Measurements from ENCODE around the gene ZNF831.
A peak's percentile ranks its signal among the peaks of the same experiment; 100 is the strongest.

ZNF831 gene

GRCh38 chr20:59182401-59183044, 18.9 kb downstream of the ZNF831 start:
- DNase-seq, result no peak

DNA sequence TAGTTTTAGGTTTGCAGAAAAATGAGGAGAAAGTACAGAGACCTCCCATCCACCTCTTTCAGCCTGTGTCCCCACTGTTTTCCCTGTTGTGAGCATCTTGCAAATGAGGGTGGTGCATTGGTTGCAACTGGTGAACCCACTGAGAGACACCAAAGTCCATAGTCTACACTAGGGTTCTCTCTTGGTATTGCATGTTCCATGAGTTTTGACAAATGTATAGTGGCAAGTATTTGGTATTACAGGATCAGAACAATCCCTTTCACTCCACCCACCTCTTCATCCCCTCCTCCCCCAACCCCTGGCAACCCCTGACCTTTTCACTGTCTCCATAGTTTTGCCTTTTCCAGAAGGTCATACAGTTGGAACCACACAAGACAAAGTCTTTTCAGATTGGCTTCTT, 20.1 kb downstream of the ZNF831 start:
- no peak for DNase-seq

DNA sequence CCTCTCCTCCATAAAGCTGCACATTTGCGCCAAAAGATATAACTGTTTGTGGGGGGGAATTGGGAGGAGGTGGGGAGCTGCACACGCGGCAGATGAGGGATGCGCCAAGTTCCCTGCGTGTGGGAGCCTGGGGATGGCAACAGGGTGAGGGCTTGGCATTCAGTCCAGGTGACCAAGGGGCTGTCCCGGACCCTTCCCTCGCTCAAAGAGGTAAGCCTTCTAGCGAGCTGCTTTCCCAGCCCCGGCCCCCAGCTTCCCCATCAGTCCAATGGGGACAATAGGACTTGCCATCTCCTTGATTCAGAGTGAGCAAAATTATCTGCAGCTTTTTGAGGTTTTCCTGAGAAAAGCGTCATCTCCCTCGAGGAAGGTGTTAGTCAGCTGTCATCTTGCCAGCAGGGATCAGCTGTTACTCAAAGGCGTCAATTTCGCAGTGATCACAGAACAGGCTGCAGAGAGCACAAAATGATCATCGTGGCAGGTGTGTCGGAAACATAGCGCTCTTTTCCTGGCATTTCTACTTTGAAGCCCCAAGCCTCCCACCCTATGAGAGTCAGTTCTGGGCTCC, 21.3 kb downstream of the ZNF831 start:
- no peak for DNase-seq

GRCh38 chr20:59185809-59186208, 22.2 kb downstream of the ZNF831 start:
- DNase-seq, result no peak

DNA sequence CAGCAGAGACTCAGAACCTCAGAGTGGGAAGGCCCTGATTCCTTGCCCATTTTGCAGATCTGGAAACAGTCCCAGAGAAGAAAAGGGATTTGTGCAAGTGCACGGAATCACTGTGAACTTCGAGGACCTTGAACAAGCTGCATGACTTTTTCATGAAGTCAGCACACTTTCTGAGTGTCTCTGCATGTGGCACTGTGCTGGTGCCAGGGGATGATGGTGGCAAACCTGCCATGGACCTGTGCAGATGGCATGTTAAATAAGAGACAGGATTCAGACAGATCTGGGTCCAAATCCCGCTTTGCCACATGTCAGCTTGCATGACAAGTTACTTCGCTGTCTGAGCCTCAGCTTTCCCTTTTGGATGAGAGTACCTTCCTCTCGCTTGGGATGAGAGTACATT, 26.8 kb downstream of the ZNF831 start:
- DNase-seq, result no peak

DNA sequence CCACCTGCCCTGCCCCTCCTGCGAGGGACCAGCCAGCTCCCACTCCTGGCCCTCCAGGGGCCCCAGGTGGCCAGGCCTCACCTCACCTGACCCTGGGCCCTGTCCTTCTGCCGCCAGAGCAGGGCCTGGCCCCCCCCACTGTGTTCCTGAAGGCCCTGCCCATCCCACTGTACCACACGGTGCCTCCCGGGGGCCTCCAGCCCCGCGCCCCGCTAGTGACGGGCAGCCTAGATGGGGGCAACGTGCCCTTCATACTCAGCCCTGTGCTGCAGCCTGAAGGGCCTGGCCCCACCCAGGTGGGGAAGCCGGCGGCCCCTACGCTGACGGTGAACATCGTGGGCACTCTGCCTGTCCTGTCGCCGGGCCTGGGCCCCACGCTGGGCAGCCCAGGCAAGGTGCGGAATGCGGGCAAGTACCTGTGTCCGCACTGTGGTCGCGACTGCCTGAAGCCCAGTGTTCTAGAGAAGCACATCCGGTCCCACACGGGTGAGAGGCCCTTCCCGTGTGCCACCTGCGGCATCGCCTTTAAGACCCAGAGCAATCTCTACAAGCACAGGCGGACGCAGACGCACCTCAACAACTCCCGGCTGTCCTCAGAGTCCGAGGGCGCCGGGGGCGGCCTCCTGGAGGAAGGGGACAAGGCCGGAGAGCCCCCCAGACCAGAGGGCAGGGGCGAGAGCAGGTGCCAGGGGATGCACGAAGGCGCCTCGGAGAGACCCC, 27.6 kb downstream of the ZNF831 start:
- no peak for DNase-seq

GRCh38 chr20:59191756-59192532, 28.3 kb downstream of the ZNF831 start:
- no peak for DNase-seq

DNA sequence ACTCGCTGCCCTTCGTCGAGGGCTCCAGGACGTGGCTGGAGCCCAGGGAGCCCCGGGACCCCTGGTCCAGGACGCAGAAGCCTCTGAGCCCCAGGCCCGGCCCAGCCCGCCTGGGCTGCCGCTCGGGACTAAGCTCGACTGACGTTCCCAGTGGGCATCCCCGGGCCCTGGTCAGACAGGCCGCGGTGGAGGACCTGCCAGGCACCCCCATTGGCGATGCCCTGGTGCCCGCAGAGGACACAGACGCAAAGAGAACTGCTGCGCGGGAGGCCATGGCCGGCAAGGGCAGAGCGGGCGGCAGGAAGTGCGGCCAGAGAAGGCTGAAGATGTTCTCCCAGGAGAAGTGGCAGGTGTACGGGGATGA, 28.9 kb downstream of the ZNF831 start:
- DNase-seq, result no peak

DNA sequence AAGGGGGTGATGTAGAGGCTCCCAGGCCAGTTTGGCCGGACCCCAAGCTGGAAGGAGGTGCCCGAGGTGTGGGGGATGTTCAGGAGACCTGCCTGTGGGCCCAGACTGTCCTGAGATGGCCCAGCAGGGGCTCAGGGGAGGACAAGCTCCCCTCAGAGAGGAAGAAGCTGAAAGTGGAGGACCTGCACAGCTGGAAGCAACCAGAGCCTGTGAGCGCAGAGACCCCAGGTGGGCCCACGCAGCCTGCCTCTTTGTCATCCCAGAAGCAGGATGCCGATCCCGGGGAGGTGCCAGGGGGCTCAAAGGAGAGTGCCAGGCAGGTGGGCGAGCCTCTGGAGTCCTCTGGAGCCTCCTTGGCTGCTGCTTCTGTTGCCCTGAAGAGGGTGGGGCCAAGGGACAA, 29.7 kb downstream of the ZNF831 start:
- DNase-seq, result no peak

DNA sequence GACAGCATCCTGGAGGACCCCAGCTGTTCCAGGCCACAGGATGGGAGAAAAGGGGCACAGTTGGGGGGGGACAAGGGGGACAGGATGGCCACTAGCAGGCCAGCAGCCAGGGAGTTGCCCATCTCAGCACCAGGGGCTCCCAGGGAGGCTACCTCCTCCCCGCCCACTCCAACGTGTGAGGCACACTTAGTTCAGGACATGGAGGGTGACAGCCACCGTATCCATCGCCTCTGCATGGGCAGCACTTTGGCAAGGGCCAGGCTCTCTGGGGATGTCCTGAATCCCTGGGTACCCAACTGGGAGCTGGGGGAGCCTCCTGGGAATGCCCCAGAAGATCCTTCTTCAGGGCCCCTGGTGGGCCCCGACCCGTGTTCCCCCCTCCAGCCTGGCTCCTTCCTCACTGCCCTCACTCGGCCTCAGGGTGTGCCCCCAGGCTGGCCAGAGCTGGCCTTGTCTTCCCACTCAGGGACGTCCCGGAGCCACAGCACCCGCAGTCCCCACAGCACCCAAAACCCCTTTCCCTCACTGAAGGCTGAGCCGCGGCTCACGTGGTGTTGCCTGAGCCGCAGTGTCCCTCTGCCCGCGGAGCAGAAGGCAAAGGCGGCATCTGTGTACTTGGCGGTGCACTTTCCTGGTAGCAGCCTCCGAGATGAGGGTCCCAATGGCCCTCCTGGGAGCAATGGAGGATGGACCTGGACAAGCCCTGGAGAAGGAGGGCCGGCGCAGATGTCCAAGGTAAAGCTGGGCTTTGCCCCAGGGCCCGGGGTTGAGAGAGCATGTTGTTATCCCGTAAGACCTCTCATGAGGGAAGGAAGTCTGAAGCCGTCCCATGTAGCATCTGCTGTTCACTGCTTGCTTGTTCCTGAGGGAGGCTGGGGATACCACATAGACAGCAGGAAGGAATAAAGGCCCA, 30.7 kb downstream of the ZNF831 start:
- no peak for DNase-seq

DNA sequence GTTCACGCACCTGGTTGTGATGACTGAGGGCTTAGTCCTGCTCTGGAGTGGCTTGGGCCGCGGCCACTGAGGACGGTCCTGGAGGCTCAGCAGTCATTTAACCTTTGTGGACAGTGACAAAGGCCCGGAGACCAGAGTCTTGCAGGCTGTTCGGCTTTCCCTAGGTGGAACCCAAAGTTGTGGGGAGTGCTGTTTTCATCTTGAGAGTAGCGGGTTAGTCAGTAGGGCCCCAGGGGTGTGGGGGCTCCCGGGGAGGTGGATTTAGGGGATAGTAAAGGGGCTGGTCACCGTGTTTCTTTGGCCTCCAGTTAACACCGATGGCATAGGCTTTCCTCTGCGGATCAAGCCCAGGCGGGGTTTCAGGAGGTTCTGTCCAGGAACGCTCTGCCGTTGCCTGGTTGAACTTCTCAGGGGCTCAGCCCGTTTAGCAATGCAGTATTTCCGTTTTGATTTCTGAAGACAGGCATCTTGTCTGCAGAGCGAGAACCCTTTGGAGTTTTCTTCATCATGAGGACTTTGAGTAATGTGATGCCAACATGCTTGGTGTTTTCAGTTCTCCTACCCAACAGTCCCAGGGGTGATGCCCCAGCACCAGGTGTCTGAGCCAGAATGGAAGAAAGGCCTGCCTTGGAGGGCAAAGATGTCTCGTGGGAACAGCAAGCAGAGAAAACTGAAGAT, 31.8 kb downstream of the ZNF831 start:
- DNase-seq, result no peak

DNA sequence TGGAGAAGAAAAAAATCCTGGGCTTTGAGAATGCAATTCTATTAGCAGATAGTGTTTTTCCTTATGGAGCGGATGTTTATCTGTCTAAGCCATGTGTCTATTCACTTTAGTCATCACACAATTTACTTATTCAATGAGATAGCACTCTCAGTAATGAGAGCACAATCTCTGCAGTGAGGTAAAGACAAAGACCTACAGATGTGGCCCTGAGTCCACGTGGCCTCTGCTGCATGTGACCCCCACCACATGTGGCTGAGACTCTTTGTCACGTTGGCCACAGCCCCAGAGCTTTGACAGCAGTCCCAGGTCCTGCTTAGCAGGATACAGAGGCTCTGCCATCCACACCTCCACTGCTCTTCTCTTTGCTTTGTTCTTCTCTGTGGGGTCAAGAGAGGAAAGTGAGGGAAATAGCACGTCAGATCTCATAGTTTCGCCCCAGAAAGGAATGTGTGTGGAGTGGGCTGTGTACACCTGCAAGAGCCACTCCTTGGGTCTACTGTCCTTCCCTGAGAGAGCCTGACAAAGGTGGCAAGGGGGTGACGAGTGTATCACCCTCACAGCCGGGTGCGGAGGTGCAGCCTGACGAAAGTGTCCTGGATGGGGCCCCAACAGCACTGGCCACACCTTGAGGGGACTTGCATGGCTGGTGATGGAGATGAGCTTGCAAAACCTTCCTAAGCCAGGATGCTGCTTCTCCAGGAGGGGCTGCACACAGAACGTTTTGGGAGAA, 40.7 kb downstream of the ZNF831 start:
- DNase-seq, result no peak

DNA sequence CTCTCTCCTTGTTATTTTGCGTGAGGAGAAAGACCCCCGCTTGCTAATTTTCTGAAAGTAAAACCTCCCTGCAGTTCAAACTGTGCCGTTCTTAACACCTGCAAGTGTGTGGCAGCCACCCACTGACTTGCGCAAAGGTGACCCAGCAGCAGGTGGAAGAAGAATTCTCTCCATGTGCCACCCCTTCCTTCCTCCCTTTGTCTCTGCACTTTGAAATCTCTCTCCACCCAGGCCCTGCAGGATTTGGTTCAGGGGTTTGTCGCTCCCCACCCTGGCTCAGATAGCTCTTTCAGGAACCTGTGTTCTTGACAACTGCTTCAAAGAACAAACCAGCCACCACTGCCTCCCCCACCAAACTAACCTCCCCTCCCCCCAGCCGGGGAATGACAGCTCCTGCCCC, 41.4 kb downstream of the ZNF831 start:
- DNase-seq, result no peak

DNA sequence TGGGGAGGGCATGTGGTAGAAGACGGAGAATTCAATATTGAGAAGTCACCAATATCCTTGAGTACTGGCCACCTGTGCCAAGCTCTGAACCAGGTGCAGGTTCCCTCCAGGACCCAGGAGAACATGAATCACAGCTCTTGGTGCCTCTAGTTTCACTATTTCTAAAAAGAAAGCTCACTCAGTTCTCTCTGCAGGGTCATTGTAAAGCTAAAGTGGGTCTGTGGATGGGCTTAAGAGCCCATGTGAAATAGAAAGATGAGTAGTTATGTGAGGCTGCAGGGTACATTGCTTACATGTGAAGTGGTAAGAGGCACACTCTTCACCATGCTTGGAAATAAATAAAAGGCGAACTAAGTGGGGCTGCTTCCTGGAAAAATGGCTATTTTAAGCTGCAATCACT, 43.6 kb downstream of the ZNF831 start:
- DNase-seq, result no peak

- peak; percentile 78 for DNase-seq
These were observed 44.2 kb downstream of the ZNF831 start for GRCh38 chr20:59207742-59208357.

DNA sequence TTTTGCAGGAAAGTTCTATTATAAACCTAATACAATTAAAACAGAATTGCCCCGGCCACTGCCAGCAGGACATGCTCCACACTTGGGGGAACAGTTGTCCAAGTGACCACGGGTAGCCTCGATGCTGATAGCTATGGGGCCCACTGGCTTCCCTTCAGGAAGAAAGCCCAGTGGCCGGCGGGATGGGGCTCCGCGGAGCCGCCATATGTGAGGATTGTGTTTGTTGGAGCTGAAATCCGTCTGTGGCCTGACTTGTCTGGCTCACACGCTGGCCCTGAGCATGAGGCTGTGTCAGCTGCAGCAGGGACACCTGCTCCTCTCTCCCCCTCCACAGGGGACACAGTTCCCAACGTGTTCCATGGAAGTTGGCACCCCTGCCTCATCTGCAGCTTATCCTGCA, 46.6 kb downstream of the ZNF831 start:
- DNase-seq, result no peak

DNA sequence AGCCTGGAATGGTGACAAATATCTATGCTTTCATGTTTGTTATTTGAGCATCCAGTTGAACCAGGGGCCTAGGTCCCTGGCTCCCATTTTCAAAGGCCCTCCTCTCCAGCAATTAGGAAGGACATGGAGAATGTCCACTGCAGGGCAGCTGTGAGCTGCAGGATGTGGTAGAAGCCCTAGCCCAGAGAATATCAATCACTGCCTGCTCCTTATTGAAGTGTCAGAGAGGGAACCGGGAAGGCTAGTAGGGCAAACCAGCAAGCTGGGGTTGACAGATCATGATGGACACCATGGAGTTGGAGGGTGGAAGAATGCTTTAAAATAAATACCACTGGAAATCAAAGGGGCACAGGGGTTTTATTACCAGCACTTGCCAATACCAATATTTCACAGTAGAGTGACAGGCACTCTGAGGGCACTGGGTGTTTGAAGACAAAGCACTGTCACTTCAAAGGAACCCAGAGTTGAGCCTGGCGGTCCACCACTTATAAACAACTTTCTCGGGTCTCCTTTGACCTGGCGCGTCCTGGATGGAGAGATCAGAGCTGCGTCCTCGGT, 47.7 kb downstream of the ZNF831 start:
- no peak for DNase-seq

DNA sequence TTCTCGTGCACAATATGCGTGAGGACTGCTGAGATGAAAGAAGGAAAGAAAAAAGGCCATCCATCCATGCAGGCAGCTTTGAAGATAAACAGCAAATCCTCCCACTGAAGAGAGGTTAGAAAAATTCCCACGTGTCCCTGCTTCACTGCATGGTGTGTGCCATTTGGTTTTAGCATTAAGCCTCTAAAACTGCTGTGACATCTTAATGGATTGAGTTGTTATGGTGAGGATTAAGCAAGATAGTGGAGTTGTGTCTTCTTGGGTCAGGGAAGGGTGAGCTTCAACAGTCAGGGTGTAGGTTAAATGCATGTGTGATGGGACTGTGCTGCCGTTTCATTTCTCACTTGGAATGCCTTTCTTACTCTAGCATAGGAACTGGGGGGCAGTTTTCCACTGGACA, 50.5 kb downstream of the ZNF831 start:
- DNase-seq, result no peak

DNA sequence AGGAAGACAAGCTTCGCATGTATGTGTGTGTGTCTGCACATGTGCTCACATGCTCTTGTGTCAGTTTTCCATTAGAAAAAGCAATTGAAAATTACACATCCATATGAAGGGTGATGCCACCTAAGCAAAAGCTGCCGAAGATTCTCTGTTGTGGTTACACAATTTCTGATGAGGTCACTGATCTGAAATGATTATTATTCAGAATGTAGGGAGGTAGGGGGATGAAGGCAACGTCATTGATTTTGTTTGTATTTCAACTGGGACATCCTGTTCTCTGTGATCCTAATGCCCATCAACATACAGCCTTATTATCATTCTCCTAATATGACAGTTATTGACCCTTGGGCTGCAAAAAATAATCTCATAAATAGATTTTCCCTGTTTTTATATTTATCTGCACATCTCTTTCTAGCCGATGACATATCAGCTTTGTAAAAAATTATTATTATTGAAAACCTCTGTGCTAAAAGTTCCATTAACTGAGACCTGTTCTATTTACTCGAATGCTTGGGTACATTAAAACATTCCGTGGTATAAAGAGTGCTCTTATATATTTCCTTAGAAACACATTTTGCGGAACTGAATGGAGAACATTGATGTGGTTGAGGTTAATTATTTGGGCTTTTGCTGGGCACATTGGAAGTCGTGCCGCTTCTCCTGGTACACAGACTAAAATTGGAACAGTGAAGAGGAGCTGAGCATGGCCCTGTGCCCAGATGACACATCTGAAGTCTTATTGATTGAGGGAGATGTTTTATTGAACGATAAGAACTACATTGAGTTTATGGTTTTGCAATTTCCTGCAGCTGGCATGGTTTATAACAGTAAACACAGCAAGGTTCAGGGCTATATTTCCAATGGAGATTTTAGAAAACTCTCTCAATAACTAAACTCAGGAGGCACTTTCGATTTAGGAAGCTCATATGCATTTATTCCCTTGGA, 51.3 kb downstream of the ZNF831 start:
- DNase-seq, result no peak
